ENCODE results near the gene APOBEC2. TPM values are rescaled to one million over a fixed set of nuclear protein-coding genes. Genes with fewer than 3 reads are reported as not detected.

APOBEC2 gene
- total and polyA plus RNA-seq, 2 of the 13 experiments (the other 11 are each of a cell fraction or from before 2014, with no cell fraction given) = 0.09 TPM; not detected in 1

GRCh38 chr6:41065550-41066026 is 12.6 kb downstream of the APOBEC2 start (continued):
- TF ChIP-seq BRF2 (CRISPR knock-in tag; IDR thresholded peaks at IDR 0.05) (no peak), ZNF280B (CRISPR knock-in tag; IDR thresholded peaks at IDR 0.05; ENCODE audit: borderline replicate concordance) (no peak), MTF2 (CRISPR knock-in tag; IDR thresholded peaks at IDR 0.05; ENCODE audit: borderline replicate concordance) (no peak), NFE2L2 (IDR thresholded peaks at IDR 0.05; ENCODE audit: low read length) (no peak), CCAR2 (optimal IDR thresholded peaks at IDR 0.05; ENCODE audit: low read depth, low read length) (no peak), NR2F6 (IDR thresholded peaks at IDR 0.05) (peak; percentile 92), NR2F6 (CRISPR knock-in tag; IDR thresholded peaks at IDR 0.05) (peak; percentile 85), MIER3 (CRISPR knock-in tag; IDR thresholded peaks at IDR 0.05; ENCODE audit: borderline replicate concordance) (peak; percentile 51; the same call in 1 of the 2 replicates), JARID2 (CRISPR knock-in tag; IDR thresholded peaks at IDR 0.05; ENCODE audit: insufficient replicate concordance) (no peak), GABPA (IDR thresholded peaks at IDR 0.05; ENCODE audit: low read depth, low read length) (no peak), GABPA (CRISPR knock-in tag; IDR thresholded peaks at IDR 0.05; ENCODE audit: low read depth) (peak; percentile 18; the same call in 1 of the 2 replicates), THAP8 (CRISPR knock-in tag; IDR thresholded peaks at IDR 0.05; ENCODE audit: borderline replicate concordance) (no peak), CREB1 (IDR thresholded peaks at IDR 0.05) (no peak), CREB1 (CRISPR knock-in tag; IDR thresholded peaks at IDR 0.05) (peak; percentile 57), ZNF350 (CRISPR knock-in tag; IDR thresholded peaks at IDR 0.05; ENCODE audit: borderline replicate concordance, low read depth) (no peak), UBTF (CRISPR knock-in tag; IDR thresholded peaks at IDR 0.05) (no peak), ZNF589 (CRISPR knock-in tag; conservative IDR thresholded peaks at IDR 0.05) (peak; percentile 63; the same call in 1 of the 2 replicates), DDIT3 (CRISPR knock-in tag; IDR thresholded peaks at IDR 0.05) (no peak), ZNF572 (CRISPR knock-in tag; IDR thresholded peaks at IDR 0.05) (no peak), JUND (CRISPR knock-in tag; IDR thresholded peaks at IDR 0.05) (no peak), RCOR2 (CRISPR knock-in tag; IDR thresholded peaks at IDR 0.05) (peak; percentile 86), NR2C2 (CRISPR knock-in tag; IDR thresholded peaks at IDR 0.05; ENCODE audit: borderline replicate concordance) (peak; percentile 45; the same call in 1 of the 2 replicates), MXD4 (CRISPR knock-in tag; IDR thresholded peaks at IDR 0.05) (0 out of 2 replicates have a peak, but pooled peaks have one; percentile 37), GPBP1L1 (CRISPR knock-in tag; IDR thresholded peaks at IDR 0.05) (no peak)
